HAP-1 (cell line): ENCODE measurements around the gene FCRL3.
A peak's percentile ranks its signal among the peaks of the same experiment; 100 is the strongest.

Experiments
- DNase-seq, 2 experiments: peaks; one replicate each; pipeline ENCODE4 v3.0.0-alpha.2; 2016 to 2020; ENCODE audit warnings: low spot score in 2 of 2
- H3K27me3 ChIP-seq: fragments of 250-450 bp; sonication (Bioruptor Pico); 2 replicates; pipeline ENCODE4 v1.5.1; 2020; ENCODE audit warnings: low read depth, mild to moderate bottlenecking, moderate library complexity
- H3K36me3 ChIP-seq: fragments of 250-450 bp; sonication (Bioruptor Pico); replicated peaks from 2 replicates; pipeline ENCODE4 v1.5.1; 2020; ENCODE audit warnings: mild to moderate bottlenecking
- H3K4me1 ChIP-seq: fragments of 250-450 bp; sonication (Bioruptor Pico); 2 replicates; pipeline ENCODE4 v1.5.1; 2020; ENCODE audit warnings: mild to moderate bottlenecking
- H3K4me3 ChIP-seq: fragments of 250-450 bp; sonication (Bioruptor Pico); 2 replicates; pipeline ENCODE4 v1.5.1; 2020; ENCODE audit warnings: mild to moderate bottlenecking, moderate library complexity
- H3K9me3 ChIP-seq: fragments of 250-450 bp; sonication (Bioruptor Pico); 2 replicates; pipeline ENCODE4 v1.5.1; 2020; ENCODE audit warnings: mild to moderate bottlenecking, moderate library complexity
- in situ Hi-C: fragments of 300-500 bp; cut with MboI; formaldehyde crosslinking; loops from 3 replicates; pipeline ENCODE4 v1.14.3; 2020; ENCODE audit warnings: low sequenced_read_pairs, inconsistent platforms, mixed read lengths

The FCRL3 gene

GRCh38 chr1:157702308-157702825 is 1.8 kb upstream of the FCRL3 start:
- Histone ChIP-seq H3K9me3 (no peaks in the 10 kb centered on the region), H3K4me3 (no peak overlapping the region), H3K27me3 (peaks cover 2% of the 10 kb centered on the region; the same call in 1 of the 2 replicates), H3K4me1 (no peaks in the 10 kb centered on the region), H3K36me3 (no peaks in the 10 kb centered on the region)
- DNase-seq: no peak
- in situ Hi-C loops: no loop called here

- no peaks in the 10 kb centered on the region for H3K36me3 ChIP-seq
- no peaks in the 10 kb centered on the region for H3K4me1 ChIP-seq
- DNase-seq: no peak
- peaks cover 2% of the 10 kb centered on the region; the same call in 1 of the 2 replicates for H3K27me3 ChIP-seq
- H3K4me3 ChIP-seq: no peak overlapping the region
- no peaks in the 10 kb centered on the region for H3K9me3 ChIP-seq
- in situ Hi-C loops: no loop called here
Observed at GRCh38 chr1:157700305-157700704, 264 bp downstream of the FCRL3 start.

GRCh38 chr1:157697781-157698569 is 2.6 kb downstream of the FCRL3 start:
- Histone ChIP-seq H3K4me3 (no peak overlapping the region), H3K4me1 (no peaks in the 10 kb centered on the region), H3K36me3 (no peaks in the 10 kb centered on the region), H3K9me3 (no peaks in the 10 kb centered on the region), H3K27me3 (peaks cover 2% of the 10 kb centered on the region; the same call in 1 of the 2 replicates)
- in situ Hi-C loops: no loop called here
- no peak for DNase-seq

GRCh38 chr1:157696966-157697628 is 3.5 kb downstream of the FCRL3 start:
- H3K27me3 ChIP-seq: no peaks in the 10 kb centered on the region; the same call in 1 of the 2 replicates
- H3K9me3 ChIP-seq: no peaks in the 10 kb centered on the region
- no peaks in the 10 kb centered on the region for H3K36me3 ChIP-seq
- no peak for DNase-seq
- no peaks in the 10 kb centered on the region for H3K4me1 ChIP-seq
- no peak overlapping the region for H3K4me3 ChIP-seq
- in situ Hi-C loops: no loop called here

- Histone ChIP-seq H3K36me3 (no peaks in the 10 kb centered on the region), H3K27me3 (no peaks in the 10 kb centered on the region; the same call in 1 of the 2 replicates), H3K9me3 (no peaks in the 10 kb centered on the region), H3K4me1 (no peaks in the 10 kb centered on the region), H3K4me3 (no peak overlapping the region)
- DNase-seq: no peak
- in situ Hi-C loops: no loop called here
Observed at GRCh38 chr1:157695417-157695816, 5.2 kb downstream of the FCRL3 start.

GRCh38 chr1:157691285-157691920 is 9.2 kb downstream of the FCRL3 start:
- Histone ChIP-seq H3K4me1 (no peaks in the 10 kb centered on the region), H3K36me3 (no peaks in the 10 kb centered on the region), H3K4me3 (no peak overlapping the region), H3K27me3 (no peaks in the 10 kb centered on the region), H3K9me3 (no peaks in the 10 kb centered on the region)
- in situ Hi-C loops: no loop called here
- peak; percentile 11 to 47 for DNase-seq

GRCh38 chr1:157682710-157683437 is 17.7 kb downstream of the FCRL3 start:
- Histone ChIP-seq H3K9me3 (no peaks in the 10 kb centered on the region), H3K27me3 (no peaks in the 10 kb centered on the region), H3K36me3 (no peaks in the 10 kb centered on the region), H3K4me3 (no peak overlapping the region), H3K4me1 (no peaks in the 10 kb centered on the region)
- no peak for DNase-seq
- in situ Hi-C loops: no loop called here

GRCh38 chr1:157678721-157679120 is 21.8 kb downstream of the FCRL3 start:
- Histone ChIP-seq H3K4me1 (no peaks in the 10 kb centered on the region), H3K4me3 (no peak overlapping the region), H3K9me3 (no peaks in the 10 kb centered on the region), H3K36me3 (no peaks in the 10 kb centered on the region), H3K27me3 (no peaks in the 10 kb centered on the region)
- no peak for DNase-seq
- in situ Hi-C loops: no loop called here

GRCh38 chr1:157673008-157673407 is 27.6 kb downstream of the FCRL3 start:
- in situ Hi-C loops: no loop called here
- Histone ChIP-seq H3K27me3 (no peaks in the 10 kb centered on the region), H3K9me3 (no peaks in the 10 kb centered on the region), H3K36me3 (no peaks in the 10 kb centered on the region), H3K4me3 (no peak overlapping the region), H3K4me1 (no peaks in the 10 kb centered on the region)
- no peak for DNase-seq

GRCh38 chr1:157671895-157672294 is 28.7 kb downstream of the FCRL3 start:
- no peaks in the 10 kb centered on the region for H3K36me3 ChIP-seq
- DNase-seq: no peak
- no peak overlapping the region for H3K4me3 ChIP-seq
- in situ Hi-C loops: no loop called here
- H3K9me3 ChIP-seq: no peaks in the 10 kb centered on the region
- H3K27me3 ChIP-seq: no peaks in the 10 kb centered on the region
- no peaks in the 10 kb centered on the region for H3K4me1 ChIP-seq

GRCh38 chr1:157659576-157660247 is 40.9 kb downstream of the FCRL3 start:
- H3K36me3 ChIP-seq: no peaks in the 10 kb centered on the region
- no peaks in the 10 kb centered on the region for H3K4me1 ChIP-seq
- in situ Hi-C loops: no loop called here
- DNase-seq: no peak
- no peaks in the 10 kb centered on the region for H3K9me3 ChIP-seq
- no peaks in the 10 kb centered on the region for H3K27me3 ChIP-seq
- H3K4me3 ChIP-seq: no peak overlapping the region

GRCh38 chr1:157658571-157658970 is 42.0 kb downstream of the FCRL3 start:
- H3K4me3 ChIP-seq: no peak overlapping the region
- H3K9me3 ChIP-seq: no peaks in the 10 kb centered on the region
- no peaks in the 10 kb centered on the region for H3K27me3 ChIP-seq
- in situ Hi-C loops: no loop called here
- no peak for DNase-seq
- no peaks in the 10 kb centered on the region for H3K36me3 ChIP-seq
- H3K4me1 ChIP-seq: no peaks in the 10 kb centered on the region

- no peaks in the 10 kb centered on the region for H3K9me3 ChIP-seq
- H3K4me1 ChIP-seq: no peaks in the 10 kb centered on the region
- H3K4me3 ChIP-seq: no peak overlapping the region
- DNase-seq: no peak
- in situ Hi-C loops: no loop called here
- no peaks in the 10 kb centered on the region for H3K36me3 ChIP-seq
- H3K27me3 ChIP-seq: no peaks in the 10 kb centered on the region
Observed at GRCh38 chr1:157653494-157653873, 47.1 kb downstream of the FCRL3 start.
